HG02588 (cell line): ENCODE data around the gene MIPEP.
A peak's percentile ranks its signal among the peaks of the same experiment; 100 is the strongest.
"Not testable (repeated sequence)": the region's sequence is repeated elsewhere in the genome, so short reads cannot be mapped to it uniquely, and the experiment has no call there.

ENCODE experiments used
- ATAC-seq: cut with Tn5 transposase; IDR thresholded peaks from one replicate; pipeline ENCODE4 v1.9.1; 2021; ENCODE audit warnings: mild to moderate bottlenecking, moderate library complexity; ENCODE audit not compliant: unreplicated experiment

Gene MIPEP

DNA sequence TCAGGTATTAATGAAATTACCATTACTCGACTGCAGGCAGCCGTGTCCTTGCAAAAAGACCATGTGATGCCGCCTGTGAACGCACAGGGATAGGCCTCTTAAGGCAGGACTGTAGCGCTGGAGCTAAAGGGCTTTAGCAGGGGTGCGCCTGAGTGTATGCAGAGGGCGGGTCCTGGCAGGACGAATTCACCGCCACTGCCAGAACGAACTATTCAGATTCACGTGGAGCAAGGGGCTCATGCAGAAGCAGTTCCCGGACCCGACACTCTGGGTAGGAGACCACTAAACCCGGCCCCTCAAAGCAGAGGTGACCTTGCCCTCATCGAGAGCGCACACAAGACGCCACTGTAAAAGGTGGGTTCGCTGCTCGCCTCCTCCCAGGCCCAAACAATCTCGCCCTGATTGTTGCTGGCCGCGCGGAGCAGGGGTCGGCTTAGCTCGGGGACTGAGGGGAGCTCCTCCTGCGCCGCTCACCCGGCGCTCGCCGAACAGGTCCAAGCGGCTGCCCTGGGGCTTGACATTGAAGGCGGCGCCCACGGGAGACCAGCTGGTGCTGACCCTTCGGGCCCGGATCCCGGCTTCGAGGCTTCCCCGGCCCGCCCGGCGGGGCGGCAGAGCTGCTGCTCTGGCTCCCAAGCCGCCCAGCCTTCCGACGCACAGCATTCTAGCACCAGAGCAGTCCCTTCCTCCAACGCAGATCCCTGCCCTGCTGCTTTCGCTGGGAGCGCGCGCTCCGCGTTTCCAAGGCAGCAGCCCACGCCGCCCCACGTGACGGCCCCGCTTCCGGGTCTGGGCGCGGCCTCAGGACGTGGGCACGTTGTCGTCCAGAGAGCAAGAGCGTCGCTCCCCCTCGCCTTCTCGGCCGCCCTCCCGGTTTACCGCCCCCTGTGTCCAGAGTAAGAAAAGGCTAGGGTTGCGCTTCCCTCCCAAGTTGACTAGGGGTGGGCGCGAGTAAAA lies at the start of gene MIPEP:
TSS of gene MIPEP (minus strand) at position 743 of the 957 bp plus-strand sequence. CDS start at position 663, 80 bp downstream.
- ATAC-seq, result peak; percentile 94

DNA sequence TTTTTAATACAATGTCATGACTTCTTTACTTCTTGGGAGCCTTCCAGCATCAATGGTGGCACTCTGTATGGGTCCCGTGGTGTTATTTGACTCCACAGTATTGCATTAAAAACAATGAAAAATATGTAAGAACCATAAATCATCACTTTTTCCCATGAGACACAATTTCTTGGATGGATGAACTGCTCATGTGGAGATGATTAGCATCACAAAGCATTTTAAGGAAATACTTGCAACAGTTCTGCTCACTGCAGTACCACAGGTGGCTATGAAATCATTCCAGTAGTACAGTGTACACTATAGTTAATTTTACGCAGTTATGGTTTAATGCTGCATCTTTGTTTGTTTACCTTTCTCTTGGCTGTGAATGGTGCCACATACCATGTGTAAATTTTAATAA lies 45.3 kb upstream of the MIPEP start:
- no peak for ATAC-seq

- ATAC-seq, result no peak
These were observed 39.8 kb upstream of the MIPEP start for GRCh38 chr13:23928985-23929384.

GRCh38 chr13:23923031-23923430 lies 33.8 kb upstream of the MIPEP start:
- no peak for ATAC-seq

GRCh38 chr13:23922005-23922932 lies 33.1 kb upstream of the MIPEP start:
- no peak for ATAC-seq

- ATAC-seq, result no peak
These were observed 32.3 kb upstream of the MIPEP start for GRCh38 chr13:23921451-23921888.

DNA sequence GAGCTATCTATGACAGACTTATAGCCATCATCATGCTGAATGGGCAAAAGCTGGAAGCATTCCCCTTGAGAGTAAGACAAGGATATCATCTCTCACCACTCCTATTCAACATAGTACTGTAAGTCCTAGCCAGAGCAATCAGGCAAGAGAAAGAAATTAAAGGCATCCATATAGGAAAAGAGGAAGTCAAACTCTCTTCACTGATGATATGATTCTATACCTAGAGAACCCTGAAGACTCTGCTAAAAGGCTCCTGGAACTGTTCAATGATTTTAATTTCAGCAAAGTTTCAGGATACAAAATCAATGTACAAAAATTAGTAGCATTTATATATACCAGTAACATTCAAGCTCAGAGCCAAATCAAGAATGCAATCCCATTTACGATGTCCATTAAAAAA lies 29.8 kb upstream of the MIPEP start:
- ATAC-seq, result no peak

GRCh38 chr13:23918208-23918607 lies 29.0 kb upstream of the MIPEP start:
- ATAC-seq, result no peak

DNA sequence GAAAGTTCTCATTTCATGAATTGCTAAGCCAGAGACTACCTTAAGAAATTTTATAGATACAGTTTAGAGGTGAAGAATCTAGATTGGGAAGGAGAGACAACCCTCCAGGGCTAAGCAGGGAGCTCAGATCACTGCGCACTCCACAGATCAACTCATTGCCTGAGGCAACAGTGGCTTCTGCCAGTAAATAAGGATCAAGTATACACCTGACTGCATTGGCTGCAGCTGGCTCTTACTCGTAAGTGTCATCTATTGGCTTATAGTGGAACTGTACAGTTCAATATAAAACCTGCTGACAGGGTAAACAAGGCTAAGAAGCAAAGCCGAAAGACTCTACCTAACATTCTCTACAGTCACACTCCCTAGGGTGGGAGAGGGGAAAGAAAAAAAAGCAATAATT lies 26.1 kb upstream of the MIPEP start:
- no peak for ATAC-seq

- ATAC-seq, result no peak
These were observed 23.3 kb upstream of the MIPEP start for GRCh38 chr13:23912469-23912868.

GRCh38 chr13:23909606-23910005 lies 20.4 kb upstream of the MIPEP start:
- ATAC-seq, result no peak

GRCh38 chr13:23905766-23906165 lies 16.6 kb upstream of the MIPEP start:
- no peak for ATAC-seq

- ATAC-seq, result no peak
These were observed 14.7 kb upstream of the MIPEP start for GRCh38 chr13:23903906-23904280.

DNA sequence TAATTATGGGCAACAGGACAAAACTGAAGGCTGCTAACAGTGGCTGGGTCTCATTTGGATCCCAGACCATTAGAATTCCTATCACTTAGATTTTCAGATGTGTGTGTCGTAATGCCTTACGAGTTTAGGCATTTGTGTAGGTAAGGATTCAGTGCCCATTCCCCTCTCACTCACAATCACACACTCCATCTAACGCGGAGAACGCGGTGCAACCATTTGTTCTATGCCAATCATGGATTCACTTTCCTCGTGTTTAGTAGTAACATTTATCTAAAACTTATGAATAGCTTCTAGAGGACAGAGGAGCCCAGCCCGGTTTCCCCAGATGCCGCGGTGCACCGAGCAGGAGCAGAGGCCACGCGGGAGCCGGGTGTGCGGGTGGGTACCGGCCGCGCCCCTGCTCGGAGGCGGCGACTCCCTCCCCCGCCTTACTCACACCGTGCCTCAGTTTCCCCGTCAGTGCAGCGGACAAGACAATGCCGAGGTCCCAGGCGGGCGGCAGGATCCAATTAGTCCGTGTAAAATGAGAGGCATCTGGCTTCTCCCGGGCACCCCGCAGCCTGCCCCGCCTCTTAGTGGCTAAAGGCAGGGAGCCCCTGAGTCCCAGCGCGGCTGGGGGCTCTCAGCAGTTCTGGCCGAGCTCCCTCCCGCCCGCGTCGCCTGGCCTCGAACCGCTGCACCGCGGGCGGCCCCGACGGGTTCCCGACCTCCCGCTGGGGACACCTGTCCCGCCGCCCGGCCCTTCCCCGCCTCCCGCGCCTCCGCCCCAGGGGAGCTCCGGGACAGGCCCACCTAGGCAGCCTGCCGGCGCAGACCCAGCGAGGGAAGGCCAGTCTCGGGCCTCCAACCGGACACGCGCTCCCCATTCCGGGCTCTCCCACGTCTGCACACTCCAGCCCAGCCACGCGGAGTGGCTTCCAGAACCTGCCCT lies 14.0 kb upstream of the MIPEP start:
- no peak for ATAC-seq

DNA sequence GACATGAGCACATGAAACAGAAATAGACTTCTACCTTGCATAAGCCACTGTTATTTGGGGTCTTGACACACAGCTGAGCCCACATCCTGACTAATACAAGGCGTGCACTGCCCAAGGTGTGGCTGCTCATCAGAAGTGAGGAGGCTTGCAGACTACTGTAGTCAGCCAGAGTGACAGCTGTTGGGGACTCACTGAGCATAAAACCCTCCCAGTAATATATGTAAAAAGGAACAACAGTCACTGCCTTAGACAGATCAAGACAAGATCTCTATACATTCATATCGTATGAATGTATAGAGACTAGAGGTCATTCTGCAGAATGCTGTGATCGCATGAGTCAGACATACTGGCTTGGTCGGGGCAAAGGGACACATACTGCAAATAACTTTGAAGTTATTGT lies 12.2 kb upstream of the MIPEP start:
- no peak for ATAC-seq

GRCh38 chr13:23899555-23899954 lies 10.4 kb upstream of the MIPEP start:
- ATAC-seq, result no peak

GRCh38 chr13:23898101-23898500 lies 8.9 kb upstream of the MIPEP start:
- ATAC-seq, result no peak

- ATAC-seq, result not testable (repeated sequence)
These were observed 8.3 kb upstream of the MIPEP start, which contains the start of gene C1QTNF9B for GRCh38 chr13:23897452-23897919. TSS of gene C1QTNF9B (minus strand) at chr13:23897502.

DNA sequence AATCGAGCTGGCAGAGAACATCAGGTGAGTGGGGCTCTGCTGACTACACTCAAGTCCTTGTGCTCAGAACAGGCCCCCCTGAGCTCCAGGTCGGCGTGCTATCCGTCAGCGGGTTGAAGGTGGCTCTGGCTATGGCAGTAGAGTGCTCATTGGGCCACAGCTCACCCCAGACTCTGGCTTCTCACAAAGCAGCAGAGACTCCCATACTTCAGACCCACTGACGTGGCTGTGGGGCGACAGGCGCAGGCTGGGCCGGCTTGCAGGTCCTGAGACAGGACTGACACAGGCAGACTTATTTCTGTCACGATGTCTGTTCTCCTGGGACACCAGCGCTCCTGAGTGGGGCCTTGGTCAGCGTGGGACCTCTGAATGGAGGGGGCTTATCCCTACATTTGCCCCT lies 5.5 kb upstream of the MIPEP start:
- ATAC-seq, result not testable (repeated sequence)

DNA sequence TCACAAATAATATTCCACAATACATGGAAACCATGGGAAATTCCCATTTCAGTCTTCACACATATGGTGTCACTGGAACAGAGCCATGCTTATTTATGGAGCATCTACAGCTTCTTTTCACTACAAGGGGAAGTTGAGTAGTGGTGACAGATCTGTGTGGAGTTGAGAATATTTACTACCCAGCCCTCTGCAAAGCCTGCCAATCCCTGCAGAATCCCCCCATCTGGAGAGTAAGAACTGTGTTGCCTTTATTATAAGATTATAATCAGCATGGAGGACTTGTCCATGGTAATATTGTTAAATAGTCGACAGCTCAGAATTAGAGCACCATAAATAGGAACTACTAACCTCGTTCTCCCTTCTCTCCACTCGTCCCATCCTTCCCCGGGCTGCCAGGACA lies 4.6 kb upstream of the MIPEP start:
- not testable (repeated sequence) for ATAC-seq
